Peyer's patch (tissue), 4 donors: ENCODE measurements around the gene CWC27. TPM values are rescaled to one million over a fixed set of nuclear protein-coding genes. Genes with fewer than 3 reads are reported as not detected.

ENCODE experiments used
- DNase-seq, 3 donors: peaks; one replicate each; pipeline ENCODE4 v3.0.0-alpha.2; 2017 to 2019
- H3K27ac ChIP-seq, 4 donors: fragments of 200-600 bp; sonication (generic); one replicate each; pipeline ENCODE4 v1.5.1; 2016 to 2019
- H3K27me3 ChIP-seq, 2 donors: fragments of 200-600 bp; sonication (generic); one replicate each; pipeline ENCODE4 v1.5.1; 2019
- H3K36me3 ChIP-seq, 3 donors: fragments of 200-600 bp; sonication (generic); one replicate each; pipeline ENCODE4 v1.5.1; 2016 to 2019
- H3K4me1 ChIP-seq, 4 donors: fragments of 200-600 bp; sonication (generic); one replicate each; pipeline ENCODE4 v1.5.1; 2016 to 2019
- H3K4me3 ChIP-seq, 4 donors: fragments of 200-600 bp; sonication (generic); 1 replicate in 3 of 4; 2 replicates in 1 of 4; pipeline ENCODE4 v1.5.1; 2016 to 2019; ENCODE audit warnings: mild to moderate bottlenecking in 1 of 4
- H3K9me3 ChIP-seq, 4 donors: fragments of 200-600 bp; sonication (generic); one replicate each; pipeline ENCODE4 v1.5.1; 2016 to 2019; ENCODE audit warnings: mild to moderate bottlenecking in 1 of 4
- POLR2A ChIP-seq, 2 donors: fragments of 450-650 bp; IDR thresholded peaks; one replicate each; pipeline ENCODE4 v1.5.1; 2017; ENCODE audit warnings: antibody characterized with exemption in 2 of 2, mild to moderate bottlenecking in 2 of 2, moderate library complexity in 2 of 2
- total RNA-seq, 4 donors: library from RNA; depleted of rRNA; stranded (reverse); fragments of >200 nt; gene quantifications; one replicate each; pipeline ENCODE4 v1.1.0, GENCODE V29; 2016
- TF ChIP-seq, protein P1 (sequence below), 6 experiments: fragments of 450-650 bp in 4 of 6; fragments of 200-600 bp in 2 of 6; sonication (generic) in 1 of 6; IDR thresholded peaks; one replicate each; pipeline ENCODE4 v1.5.1; 2017 to 2019; ENCODE audit warnings: antibody characterized with exemption in 6 of 6, mild to moderate bottlenecking in 3 of 6, moderate library complexity in 1 of 6

Gene CWC27
- total RNA-seq, 4 donors from 2014 or later, result 10.9 to 24.8 (median 13.6) TPM

DNA sequence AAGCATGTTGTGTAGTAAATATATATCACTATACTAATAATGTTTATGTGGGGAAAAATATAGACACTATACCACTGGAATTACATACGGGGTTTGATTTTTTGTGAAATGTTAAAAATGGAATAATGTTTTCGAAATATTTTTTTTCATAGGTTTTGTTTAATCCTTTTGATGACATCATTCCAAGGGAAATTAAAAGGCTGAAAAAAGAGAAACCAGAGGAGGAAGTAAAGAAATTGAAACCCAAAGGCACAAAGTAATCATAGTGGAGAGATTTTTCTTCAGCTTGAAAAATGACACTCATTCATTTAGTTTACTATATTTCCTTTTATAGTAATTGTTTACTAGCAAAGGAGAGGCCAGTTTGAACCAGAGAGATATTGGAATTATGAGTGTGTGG, 17.6 kb downstream of the CWC27 start:
- TF ChIP-seq, protein P1, sequence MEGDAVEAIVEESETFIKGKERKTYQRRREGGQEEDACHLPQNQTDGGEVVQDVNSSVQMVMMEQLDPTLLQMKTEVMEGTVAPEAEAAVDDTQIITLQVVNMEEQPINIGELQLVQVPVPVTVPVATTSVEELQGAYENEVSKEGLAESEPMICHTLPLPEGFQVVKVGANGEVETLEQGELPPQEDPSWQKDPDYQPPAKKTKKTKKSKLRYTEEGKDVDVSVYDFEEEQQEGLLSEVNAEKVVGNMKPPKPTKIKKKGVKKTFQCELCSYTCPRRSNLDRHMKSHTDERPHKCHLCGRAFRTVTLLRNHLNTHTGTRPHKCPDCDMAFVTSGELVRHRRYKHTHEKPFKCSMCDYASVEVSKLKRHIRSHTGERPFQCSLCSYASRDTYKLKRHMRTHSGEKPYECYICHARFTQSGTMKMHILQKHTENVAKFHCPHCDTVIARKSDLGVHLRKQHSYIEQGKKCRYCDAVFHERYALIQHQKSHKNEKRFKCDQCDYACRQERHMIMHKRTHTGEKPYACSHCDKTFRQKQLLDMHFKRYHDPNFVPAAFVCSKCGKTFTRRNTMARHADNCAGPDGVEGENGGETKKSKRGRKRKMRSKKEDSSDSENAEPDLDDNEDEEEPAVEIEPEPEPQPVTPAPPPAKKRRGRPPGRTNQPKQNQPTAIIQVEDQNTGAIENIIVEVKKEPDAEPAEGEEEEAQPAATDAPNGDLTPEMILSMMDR (IDR thresholded peaks at IDR 0.05), result no peak
- no peak for TF ChIP-seq POLR2A (IDR thresholded peaks at IDR 0.05)
- no peak overlapping the region for H3K4me3 ChIP-seq
- peaks cover 0 to 6% (median 0%) of the 10 kb centered on the region in 3 donors for H3K36me3 ChIP-seq
- no peaks in the 10 kb centered on the region for H3K9me3 ChIP-seq
- no peak for DNase-seq
- H3K27ac ChIP-seq, result no peak overlapping the region
- H3K4me1 ChIP-seq, result no peaks in the 10 kb centered on the region
- no peaks in the 10 kb centered on the region for H3K27me3 ChIP-seq

GRCh38 chr5:64788156-64788555, 19.4 kb downstream of the CWC27 start:
- Histone ChIP-seq H3K4me3 (no peak overlapping the region), H3K36me3 (peaks cover 0 to 6% (median 0%) of the 10 kb centered on the region in 3 donors), H3K4me1 (peaks cover 0 to 3% (median 0%) of the 10 kb centered on the region in 4 donors), H3K27me3 (no peaks in the 10 kb centered on the region), H3K9me3 (no peaks in the 10 kb centered on the region), H3K27ac (no peak overlapping the region)
- no peak for DNase-seq
- no peak for TF ChIP-seq POLR2A (IDR thresholded peaks at IDR 0.05)
- TF ChIP-seq, protein P1 (IDR thresholded peaks at IDR 0.05), result no peak

GRCh38 chr5:64789457-64789856, 20.7 kb downstream of the CWC27 start:
- H3K27ac ChIP-seq, result no peak overlapping the region
- H3K27me3 ChIP-seq, result no peaks in the 10 kb centered on the region
- H3K9me3 ChIP-seq, result no peaks in the 10 kb centered on the region
- peaks cover 0 to 6% (median 0%) of the 10 kb centered on the region in 3 donors for H3K36me3 ChIP-seq
- TF ChIP-seq, protein P1 (IDR thresholded peaks at IDR 0.05), result no peak
- TF ChIP-seq POLR2A (IDR thresholded peaks at IDR 0.05), result no peak
- no peak overlapping the region for H3K4me3 ChIP-seq
- peaks cover 0 to 3% (median 0%) of the 10 kb centered on the region in 4 donors for H3K4me1 ChIP-seq
- no peak for DNase-seq

DNA sequence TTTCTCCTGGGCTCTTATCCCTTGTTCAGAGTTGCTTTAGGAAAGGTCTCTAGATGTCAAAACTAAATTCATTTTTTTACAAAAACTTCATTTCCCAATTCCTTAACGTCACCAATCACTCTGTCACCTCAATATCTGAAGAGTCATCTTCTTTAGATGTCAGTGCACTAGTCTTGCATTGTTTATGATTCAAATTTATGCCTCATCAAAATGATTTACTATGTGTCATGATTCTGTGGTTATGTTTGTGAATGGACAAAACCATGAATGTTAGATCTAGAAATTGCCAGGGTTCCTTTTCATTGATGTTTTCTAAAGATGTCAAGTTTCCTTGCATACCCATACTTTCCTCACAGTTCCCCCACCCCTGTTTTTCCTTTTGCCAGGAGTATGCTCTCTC, 21.5 kb downstream of the CWC27 start:
- DNase-seq, result no peak
- peaks cover 0 to 3% (median 0%) of the 10 kb centered on the region in 4 donors for H3K4me1 ChIP-seq
- no peak overlapping the region for H3K4me3 ChIP-seq
- no peaks in the 10 kb centered on the region for H3K9me3 ChIP-seq
- H3K27me3 ChIP-seq, result no peaks in the 10 kb centered on the region
- peaks cover 0 to 6% (median 0%) of the 10 kb centered on the region in 3 donors for H3K36me3 ChIP-seq
- no peak for TF ChIP-seq POLR2A (IDR thresholded peaks at IDR 0.05)
- TF ChIP-seq, protein P1 (IDR thresholded peaks at IDR 0.05), result no peak
- H3K27ac ChIP-seq, result no peak overlapping the region

- Histone ChIP-seq H3K4me3 (no peak overlapping the region), H3K9me3 (no peaks in the 10 kb centered on the region), H3K27ac (no peak overlapping the region), H3K4me1 (peaks cover 0 to 3% (median 0%) of the 10 kb centered on the region in 4 donors), H3K27me3 (no peaks in the 10 kb centered on the region), H3K36me3 (no peaks in the 10 kb centered on the region)
- TF ChIP-seq POLR2A (IDR thresholded peaks at IDR 0.05), result no peak
- TF ChIP-seq, protein P1 (IDR thresholded peaks at IDR 0.05), result no peak
- DNase-seq, result no peak
These were observed 23.7 kb downstream of the CWC27 start for GRCh38 chr5:64792469-64792868.
